Activated T-helper 9 cell treated with anti-CD3 and anti-CD28 coated beads, Interleukin-2, amount 50 U/mL, for 16 hours (primary cell): ENCODE results near the gene SNRK.

Source experiments
- DNase-seq: peaks from one replicate; pipeline ENCODE4 v3.0.0-alpha.2; 2020; ENCODE audit warnings: low read depth

The SNRK gene

GRCh38 chr3:43286115-43286840 lies at the start of gene SNRK:
Gene SNRK (plus strand): TSS chr3:43286540. CDS start chr3:43303204, 16,664 bp downstream.
- peak; percentile 87 for DNase-seq

GRCh38 chr3:43238801-43239200 lies 47.5 kb upstream of the SNRK start:
- no peak for DNase-seq

GRCh38 chr3:43239755-43240154 lies 46.6 kb upstream of the SNRK start:
- no peak for DNase-seq

- DNase-seq: no peak
Measured at GRCh38 chr3:43243590-43244587, 42.5 kb upstream of the SNRK start.

- no peak for DNase-seq
Measured at GRCh38 chr3:43244694-43245093, 41.6 kb upstream of the SNRK start.

- DNase-seq: no peak
Measured at GRCh38 chr3:43246976-43247375, 39.4 kb upstream of the SNRK start.

- DNase-seq: no peak
Measured at GRCh38 chr3:43247561-43248184, 38.7 kb upstream of the SNRK start.

GRCh38 chr3:43248185-43248583 lies 38.2 kb upstream of the SNRK start:
- no peak for DNase-seq

GRCh38 chr3:43248973-43249372 lies 37.4 kb upstream of the SNRK start:
- no peak for DNase-seq

- no peak for DNase-seq
Measured at GRCh38 chr3:43249405-43249804, 36.9 kb upstream of the SNRK start.

- DNase-seq: no peak
Measured at GRCh38 chr3:43253294-43253693, 33.0 kb upstream of the SNRK start.

- DNase-seq: no peak
Measured at GRCh38 chr3:43254125-43254524, 32.2 kb upstream of the SNRK start.

- no peak for DNase-seq
Measured at GRCh38 chr3:43255662-43256061, 30.7 kb upstream of the SNRK start.

GRCh38 chr3:43256714-43257461 lies 29.5 kb upstream of the SNRK start:
- DNase-seq: no peak

- DNase-seq: no peak
Measured at GRCh38 chr3:43257850-43258249, 28.5 kb upstream of the SNRK start.

GRCh38 chr3:43259626-43260025 lies 26.7 kb upstream of the SNRK start:
- no peak for DNase-seq

- DNase-seq: no peak
Measured at GRCh38 chr3:43260412-43260811, 25.9 kb upstream of the SNRK start.

- no peak for DNase-seq
Measured at GRCh38 chr3:43262194-43262593, 24.1 kb upstream of the SNRK start.

GRCh38 chr3:43266451-43266850 lies 19.9 kb upstream of the SNRK start:
- no peak for DNase-seq

- DNase-seq: no peak
Measured at GRCh38 chr3:43266995-43267394, 19.3 kb upstream of the SNRK start.

GRCh38 chr3:43268636-43269035 lies 17.7 kb upstream of the SNRK start:
- DNase-seq: no peak

- DNase-seq: no peak
Measured at GRCh38 chr3:43270078-43270477, 16.3 kb upstream of the SNRK start.
